ENCODE data around the gene NUDC.

The NUDC gene

GRCh38 chr1:26991310-26992116 is 70.0 kb downstream of the NUDC start:
- DNase-seq, result peak; percentile 37

- DNase-seq, result peak; percentile 74
These were observed 71.9 kb downstream of the NUDC start, which contains the start of gene TRNP1 for GRCh38 chr1:26993237-26994019. TSS of gene TRNP1 (plus strand) at chr1:26993692. CDS start at chr1:26993787, 95 bp downstream.

DNA sequence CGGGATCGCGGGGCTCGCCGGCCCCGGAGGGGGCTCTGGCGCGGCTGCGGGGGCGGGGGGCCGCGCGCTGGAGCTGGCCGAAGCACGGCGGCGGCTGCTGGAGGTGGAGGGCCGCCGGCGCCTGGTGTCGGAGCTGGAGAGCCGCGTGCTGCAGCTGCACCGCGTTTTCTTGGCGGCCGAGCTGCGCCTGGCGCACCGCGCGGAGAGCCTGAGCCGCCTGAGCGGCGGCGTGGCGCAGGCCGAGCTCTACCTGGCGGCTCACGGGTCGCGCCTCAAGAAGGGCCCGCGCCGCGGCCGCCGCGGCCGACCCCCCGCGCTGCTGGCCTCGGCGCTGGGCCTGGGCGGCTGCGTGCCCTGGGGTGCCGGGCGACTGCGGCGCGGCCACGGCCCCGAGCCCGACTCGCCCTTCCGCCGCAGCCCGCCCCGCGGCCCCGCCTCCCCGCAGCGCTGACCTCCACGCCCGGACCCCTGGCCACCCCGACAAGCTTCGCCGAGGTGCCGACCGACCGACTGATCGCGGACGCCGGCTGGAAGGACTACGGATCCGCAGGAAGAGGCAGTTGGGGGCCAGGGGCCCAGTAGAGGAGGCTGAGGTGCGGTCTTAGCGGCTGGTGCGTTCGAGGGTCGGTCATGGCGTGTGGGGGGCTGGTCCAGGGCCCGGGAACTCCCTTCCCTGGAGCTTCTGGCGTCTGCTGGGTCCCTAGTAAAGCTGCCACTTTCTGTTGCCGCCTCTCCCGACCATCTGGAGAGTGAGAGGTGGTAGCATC is 72.7 kb downstream of the NUDC start:
- DNase-seq, result peak; percentile 48

GRCh38 chr1:26994787-26995517 is 73.4 kb downstream of the NUDC start:
- DNase-seq, result no peak

DNA sequence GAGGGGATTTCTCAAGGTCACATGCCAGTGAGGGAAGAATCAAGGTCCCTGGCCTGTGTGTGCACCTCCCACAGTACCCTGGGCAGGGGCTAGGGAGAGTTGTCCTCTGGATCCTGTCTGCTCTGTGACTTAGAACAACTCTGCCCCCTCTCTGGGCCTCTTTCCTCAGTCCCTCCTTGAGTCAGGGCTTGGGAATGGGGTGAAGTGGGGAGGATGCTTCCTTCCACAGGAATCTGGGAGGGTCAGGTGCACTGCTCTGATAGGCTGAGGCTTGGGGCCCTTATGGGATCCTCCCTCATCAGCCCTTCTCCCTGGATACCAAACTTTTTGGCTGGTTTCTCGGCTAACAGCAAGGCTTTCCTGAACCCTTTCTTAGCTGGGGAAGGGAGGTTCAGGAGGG is 74.5 kb downstream of the NUDC start:
- DNase-seq, result no peak
